GM23338 (cell line): ENCODE data around the gene MYCBP2.

Experiments used
- EZH2 ChIP-seq: fragments of 200-600 bp; sonication (generic); IDR thresholded peaks from one replicate; pipeline ENCODE4 v1.8.0; 2017; ENCODE audit warnings: antibody characterized with exemption, mild to moderate bottlenecking, low read depth; ENCODE audit not compliant: unreplicated experiment
- EZH2phosphoT487 ChIP-seq: fragments of 200-600 bp; sonication (generic); IDR thresholded peaks from one replicate; pipeline ENCODE4 v1.8.1; 2018; ENCODE audit warnings: antibody characterized with exemption; ENCODE audit not compliant: unreplicated experiment
- NANOG ChIP-seq: IDR thresholded peaks from 2 replicates; pipeline ENCODE4 v1.6.1; 2016; ENCODE audit warnings: antibody characterized with exemption, borderline replicate concordance
- POLR2AphosphoS5 ChIP-seq: IDR thresholded peaks from 2 replicates; pipeline ENCODE4 v1.6.1; 2016; ENCODE audit warnings: antibody characterized with exemption, low read depth
- REST ChIP-seq: IDR thresholded peaks from one replicate; pipeline ENCODE4 v1.6.1; 2018; ENCODE audit warnings: antibody characterized with exemption; ENCODE audit not compliant: unreplicated experiment
- TF ChIP-seq, protein P1 (sequence below), 2 experiments: fragments of 200-600 bp in 1 of 2; sonication (generic) in 1 of 2; conservative IDR thresholded peaks; 2 replicates each; pipeline versions ENCODE4 v1.5.1 to v1.6.1; 2016 to 2017; ENCODE audit warnings: antibody characterized with exemption in 2 of 2, low read depth in 2 of 2, mild to moderate bottlenecking in 2 of 2, moderate library complexity in 1 of 2

GRCh38 chr13:77048681-77049080 lies 278.2 kb downstream of the MYCBP2 start:
- TF ChIP-seq, protein P1, sequence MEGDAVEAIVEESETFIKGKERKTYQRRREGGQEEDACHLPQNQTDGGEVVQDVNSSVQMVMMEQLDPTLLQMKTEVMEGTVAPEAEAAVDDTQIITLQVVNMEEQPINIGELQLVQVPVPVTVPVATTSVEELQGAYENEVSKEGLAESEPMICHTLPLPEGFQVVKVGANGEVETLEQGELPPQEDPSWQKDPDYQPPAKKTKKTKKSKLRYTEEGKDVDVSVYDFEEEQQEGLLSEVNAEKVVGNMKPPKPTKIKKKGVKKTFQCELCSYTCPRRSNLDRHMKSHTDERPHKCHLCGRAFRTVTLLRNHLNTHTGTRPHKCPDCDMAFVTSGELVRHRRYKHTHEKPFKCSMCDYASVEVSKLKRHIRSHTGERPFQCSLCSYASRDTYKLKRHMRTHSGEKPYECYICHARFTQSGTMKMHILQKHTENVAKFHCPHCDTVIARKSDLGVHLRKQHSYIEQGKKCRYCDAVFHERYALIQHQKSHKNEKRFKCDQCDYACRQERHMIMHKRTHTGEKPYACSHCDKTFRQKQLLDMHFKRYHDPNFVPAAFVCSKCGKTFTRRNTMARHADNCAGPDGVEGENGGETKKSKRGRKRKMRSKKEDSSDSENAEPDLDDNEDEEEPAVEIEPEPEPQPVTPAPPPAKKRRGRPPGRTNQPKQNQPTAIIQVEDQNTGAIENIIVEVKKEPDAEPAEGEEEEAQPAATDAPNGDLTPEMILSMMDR (conservative IDR thresholded peaks at IDR 0.05; ENCODE audit: low read depth in 2 of 2) = no peak
- no peak for TF ChIP-seq REST
- no peak for TF ChIP-seq POLR2AphosphoS5
- TF ChIP-seq NANOG = no peak
- TF ChIP-seq EZH2 = no peak
- no peak for TF ChIP-seq EZH2phosphoT487
